ENCODE data around the gene CRYBG1.

CRYBG1 gene

GRCh38 chr6:106360410-106360988, at the start of gene CRYBG1:
CRYBG1 (plus strand) TSS chr6:106360717; CDS start chr6:106360909, 192 bp downstream.
- DNase-seq (ENCODE audit: low read depth) = no peak

- no peak for DNase-seq (ENCODE audit: low read depth)
These were observed 44.6 kb upstream of the CRYBG1 start for GRCh38 chr6:106315765-106316374.

- DNase-seq (ENCODE audit: low read depth) = no peak
These were observed 44.1 kb upstream of the CRYBG1 start for GRCh38 chr6:106316375-106316766.

GRCh38 chr6:106318061-106318460, 42.5 kb upstream of the CRYBG1 start:
- DNase-seq (ENCODE audit: low read depth) = no peak

GRCh38 chr6:106318851-106319250, 41.7 kb upstream of the CRYBG1 start:
- DNase-seq (ENCODE audit: low read depth) = no peak

- DNase-seq (ENCODE audit: low read depth) = no peak
These were observed 38.6 kb upstream of the CRYBG1 start for GRCh38 chr6:106321940-106322339.

- DNase-seq (ENCODE audit: low read depth) = no peak
These were observed 35.7 kb upstream of the CRYBG1 start for GRCh38 chr6:106324726-106325335.

- DNase-seq (ENCODE audit: low read depth) = peak; percentile 99
These were observed 35.0 kb upstream of the CRYBG1 start, which contains the start of gene ATG5 for GRCh38 chr6:106325336-106326178. ATG5 (minus strand) TSS chr6:106325760; CDS start chr6:106316208, 9,552 bp downstream.

- peak; percentile 30 for DNase-seq (ENCODE audit: low read depth)
These were observed 25.7 kb upstream of the CRYBG1 start for GRCh38 chr6:106334646-106335448.

GRCh38 chr6:106339334-106340029, 21.0 kb upstream of the CRYBG1 start:
- peak; percentile 38 for DNase-seq (ENCODE audit: low read depth)

GRCh38 chr6:106347219-106347618, 13.3 kb upstream of the CRYBG1 start:
- no peak for DNase-seq (ENCODE audit: low read depth)

GRCh38 chr6:106356378-106356777, 4.1 kb upstream of the CRYBG1 start:
- DNase-seq (ENCODE audit: low read depth) = no peak

- DNase-seq (ENCODE audit: low read depth) = no peak
These were observed 533 bp upstream of the CRYBG1 start for GRCh38 chr6:106359959-106360409.

- DNase-seq (ENCODE audit: low read depth) = no peak
These were observed 493 bp downstream of the CRYBG1 start for GRCh38 chr6:106360989-106361430.

- no peak for DNase-seq (ENCODE audit: low read depth)
These were observed 3.1 kb downstream of the CRYBG1 start for GRCh38 chr6:106363401-106364138.

GRCh38 chr6:106369739-106370138, 9.2 kb downstream of the CRYBG1 start:
- DNase-seq (ENCODE audit: low read depth) = no peak

GRCh38 chr6:106370639-106371038, 10.1 kb downstream of the CRYBG1 start:
- no peak for DNase-seq (ENCODE audit: low read depth)

- no peak for DNase-seq (ENCODE audit: low read depth)
These were observed 12.5 kb downstream of the CRYBG1 start for GRCh38 chr6:106372838-106373501.

- no peak for DNase-seq (ENCODE audit: low read depth)
These were observed 13.2 kb downstream of the CRYBG1 start for GRCh38 chr6:106373502-106374239.

All from fibroblast of the conjunctiva (primary cell).